SHP77 (cell line): ENCODE results near the gene TNFAIP8L2.
A peak's percentile ranks its signal among the peaks of the same experiment; 100 is the strongest.

Experiments
- DNase-seq, 2 experiments: peaks; one replicate each; lab custom pipeline; 2025; lab: John Stamatoyannopoulos, UW

The TNFAIP8L2 gene

GRCh38 chr1:151156515-151156819, at the start of gene TNFAIP8L2:
TSS of gene TNFAIP8L2 (plus strand) at chr1:151156649. CDS start at chr1:151158698, 2,049 bp downstream.
- DNase-seq, result no peak

- no peak for DNase-seq
These were observed 49.6 kb upstream of the TNFAIP8L2 start for GRCh38 chr1:151106894-151107293.

GRCh38 chr1:151108331-151108730, 48.1 kb upstream of the TNFAIP8L2 start:
- DNase-seq, result no peak

- DNase-seq, result no peak
These were observed 42.6 kb upstream of the TNFAIP8L2 start for GRCh38 chr1:151113877-151114276.

GRCh38 chr1:151124763-151125403, 31.6 kb upstream of the TNFAIP8L2 start:
- peak; percentile 21 to 28 for DNase-seq

GRCh38 chr1:151128800-151129199, 27.6 kb upstream of the TNFAIP8L2 start:
- no peak for DNase-seq

- no peak for DNase-seq
These were observed 25.4 kb upstream of the TNFAIP8L2 start for GRCh38 chr1:151130987-151131586.

GRCh38 chr1:151131701-151132334, 24.6 kb upstream of the TNFAIP8L2 start:
- DNase-seq, result no peak

- DNase-seq, result no peak
These were observed 24.0 kb upstream of the TNFAIP8L2 start for GRCh38 chr1:151132335-151133017.

- no peak for DNase-seq
These were observed 23.2 kb upstream of the TNFAIP8L2 start for GRCh38 chr1:151133018-151133806.

- DNase-seq, result peak in 1 of 2 experiments; percentile 51
These were observed 22.1 kb upstream of the TNFAIP8L2 start for GRCh38 chr1:151134396-151134795.

- no peak for DNase-seq
These were observed 21.5 kb upstream of the TNFAIP8L2 start for GRCh38 chr1:151134991-151135390.

GRCh38 chr1:151135433-151136385, 20.7 kb upstream of the TNFAIP8L2 start:
- DNase-seq, result no peak

GRCh38 chr1:151137789-151138188, 18.7 kb upstream of the TNFAIP8L2 start:
- DNase-seq, result no peak

GRCh38 chr1:151142411-151143056, 13.9 kb upstream of the TNFAIP8L2 start:
- DNase-seq, result no peak

- no peak for DNase-seq
These were observed 13.4 kb upstream of the TNFAIP8L2 start for GRCh38 chr1:151143057-151143435.

GRCh38 chr1:151143986-151144385, 12.5 kb upstream of the TNFAIP8L2 start:
- no peak for DNase-seq

GRCh38 chr1:151144474-151145303, 11.8 kb upstream of the TNFAIP8L2 start:
- no peak for DNase-seq

GRCh38 chr1:151145304-151146071, 11.0 kb upstream of the TNFAIP8L2 start:
- DNase-seq, result peak in 1 of 2 experiments; percentile 29
